RKO (cell line): ENCODE measurements around the gene DOK6.

Experiments used
- DNase-seq: peaks from one replicate; pipeline ENCODE4 v3.0.0-alpha.2; 2016; ENCODE audit warnings: low spot score

The DOK6 gene

DNA sequence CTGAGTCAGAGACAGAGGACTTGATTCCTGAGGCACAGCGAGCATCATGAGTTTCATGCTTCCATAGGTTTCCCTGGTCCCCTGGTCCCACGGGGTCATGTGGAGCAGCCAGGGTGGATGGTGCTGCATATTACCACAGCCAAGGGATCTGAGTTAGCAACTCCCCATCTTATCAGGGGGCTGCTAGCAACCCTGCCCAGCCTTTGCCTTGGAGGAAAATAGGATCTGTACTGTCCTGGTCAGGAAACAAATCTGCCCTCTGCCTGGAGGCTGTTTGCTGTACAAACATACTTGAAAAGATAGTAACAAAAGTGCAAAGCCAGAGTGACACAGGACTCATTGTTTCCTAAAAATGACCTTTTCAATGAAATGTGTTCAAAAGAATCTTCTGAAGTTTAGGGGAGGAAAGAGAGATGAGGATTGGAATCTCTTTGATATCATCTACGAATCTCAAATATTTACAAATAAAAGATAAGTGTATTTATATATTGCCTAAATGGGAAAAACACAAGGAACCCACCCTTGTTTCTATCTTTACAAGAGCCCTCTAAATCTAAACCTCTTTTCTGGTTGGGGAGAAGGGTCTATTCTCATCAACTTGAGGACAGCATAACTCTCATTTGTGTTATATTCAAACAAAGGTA lies 352.2 kb downstream of the DOK6 start:
- no peak for DNase-seq

DNA sequence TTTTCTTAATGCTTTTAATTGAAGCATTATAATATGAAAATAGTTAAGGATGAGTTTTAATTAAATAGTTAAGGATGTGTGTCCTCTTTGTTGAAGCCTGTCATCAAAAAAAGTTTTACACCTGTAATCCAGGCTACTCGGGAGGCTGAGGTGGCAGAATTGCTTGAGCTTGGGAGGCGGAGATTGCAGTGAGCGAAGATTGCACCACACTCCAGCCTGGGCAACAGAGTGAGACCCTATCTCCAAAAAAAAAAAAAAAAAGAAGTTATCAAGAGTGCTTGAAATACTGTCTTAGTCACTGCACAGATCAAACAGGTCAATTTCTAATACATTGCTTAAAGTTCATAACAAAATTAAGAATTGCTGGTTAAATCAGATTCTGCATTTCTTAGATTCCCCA lies 353.4 kb downstream of the DOK6 start:
- DNase-seq, result no peak

GRCh38 chr18:69755041-69755440 lies 354.4 kb downstream of the DOK6 start:
- no peak for DNase-seq

DNA sequence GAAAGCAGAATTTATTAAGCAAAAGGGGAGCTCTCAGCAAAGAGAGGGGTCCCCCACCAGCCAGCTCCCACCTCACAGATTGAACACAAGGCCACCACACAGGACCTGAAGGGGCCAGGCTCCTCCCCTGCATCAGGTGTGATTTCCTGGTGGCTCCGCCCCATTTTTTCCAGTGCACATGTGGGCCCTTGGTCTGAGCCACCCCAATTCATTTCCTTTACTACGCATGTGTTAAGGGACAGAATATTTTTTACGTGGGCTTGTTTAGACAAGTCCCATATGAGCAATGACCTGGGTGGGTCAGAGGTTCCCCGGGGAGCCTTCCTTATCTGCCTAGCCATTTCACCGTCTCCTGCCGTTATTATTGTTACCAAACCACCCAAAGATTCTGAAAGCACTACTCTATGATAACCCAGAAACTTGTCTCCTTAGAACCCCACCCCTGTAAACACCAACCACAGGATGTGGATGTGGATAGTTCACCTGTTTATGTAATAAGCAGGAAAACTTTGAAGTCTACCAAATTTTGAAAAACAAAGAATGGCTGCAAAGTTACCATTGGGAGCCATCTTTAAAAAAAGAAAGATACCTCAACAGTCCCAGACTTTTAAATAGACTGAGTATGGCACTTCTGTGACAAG lies 355.3 kb downstream of the DOK6 start:
- DNase-seq, result no peak

GRCh38 chr18:69757733-69758132 lies 357.0 kb downstream of the DOK6 start:
- no peak for DNase-seq

GRCh38 chr18:69758458-69758857 lies 357.8 kb downstream of the DOK6 start:
- no peak for DNase-seq

DNA sequence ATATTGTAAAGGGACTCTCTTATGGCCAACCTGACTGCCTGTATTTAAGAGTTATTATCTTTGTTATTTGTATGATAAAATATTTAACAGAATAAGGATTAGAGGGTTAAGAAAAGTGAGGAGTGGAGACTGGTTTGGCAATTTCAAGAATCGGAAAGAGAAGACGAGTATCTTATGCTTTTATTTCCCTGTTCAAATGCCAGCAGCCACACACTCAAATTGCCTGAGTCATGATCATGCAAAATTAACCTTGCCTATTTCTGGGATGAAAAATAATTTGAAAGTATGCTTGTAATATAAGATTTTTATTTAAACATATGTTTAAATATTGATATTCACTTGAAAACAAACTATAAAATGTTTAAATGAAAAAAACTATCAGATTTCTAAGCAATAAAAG lies 358.4 kb downstream of the DOK6 start:
- DNase-seq, result no peak

- DNase-seq, result no peak
These were observed 362.3 kb downstream of the DOK6 start for GRCh38 chr18:69763002-69763401.

- no peak for DNase-seq
These were observed 363.1 kb downstream of the DOK6 start for GRCh38 chr18:69763821-69764220.

GRCh38 chr18:69770238-69770637 lies 369.6 kb downstream of the DOK6 start:
- no peak for DNase-seq

- no peak for DNase-seq
These were observed 374.1 kb downstream of the DOK6 start for GRCh38 chr18:69774831-69775230.

- DNase-seq, result no peak
These were observed 376.6 kb downstream of the DOK6 start for GRCh38 chr18:69777248-69777647.

GRCh38 chr18:69778680-69779079 lies 378.0 kb downstream of the DOK6 start:
- no peak for DNase-seq

DNA sequence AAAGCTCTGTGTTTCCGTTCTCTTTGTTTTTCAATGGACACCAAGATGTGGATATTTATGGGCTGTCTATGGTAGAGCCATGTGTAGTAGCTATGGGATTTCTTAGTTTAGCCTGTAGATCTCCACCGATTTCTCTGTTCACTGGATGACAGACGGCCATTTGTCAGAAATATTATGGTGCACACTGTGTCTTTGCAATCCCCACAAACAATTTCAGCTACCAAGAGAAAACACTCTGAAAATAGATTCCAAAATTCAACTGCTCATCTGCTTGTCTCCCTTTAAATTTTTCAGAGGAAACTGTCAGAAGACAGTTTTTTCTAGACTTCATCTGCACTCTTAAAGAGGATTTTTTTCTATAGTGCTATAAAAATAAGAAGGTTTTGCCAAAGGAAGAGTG lies 380.2 kb downstream of the DOK6 start:
- no peak for DNase-seq

GRCh38 chr18:69784815-69785214 lies 384.1 kb downstream of the DOK6 start:
- no peak for DNase-seq

DNA sequence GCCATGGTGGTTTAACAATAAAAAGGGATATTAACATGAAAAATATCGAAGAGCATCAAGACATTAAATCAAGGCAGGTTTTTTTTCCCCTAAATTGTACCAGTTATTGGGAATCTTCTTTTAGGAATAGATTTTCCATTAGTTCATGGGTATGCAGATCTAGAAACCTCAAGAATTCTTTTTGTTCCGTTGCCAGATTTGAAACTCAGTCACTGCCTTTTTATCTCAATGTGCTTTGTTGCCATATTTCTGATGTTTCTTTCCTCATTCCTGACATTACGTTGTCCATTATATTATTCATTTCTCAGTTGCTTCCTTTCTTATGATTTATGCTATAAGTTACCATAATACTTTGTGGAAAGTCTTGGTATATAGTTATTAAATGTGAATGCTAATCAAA lies 384.8 kb downstream of the DOK6 start:
- DNase-seq, result no peak

DNA sequence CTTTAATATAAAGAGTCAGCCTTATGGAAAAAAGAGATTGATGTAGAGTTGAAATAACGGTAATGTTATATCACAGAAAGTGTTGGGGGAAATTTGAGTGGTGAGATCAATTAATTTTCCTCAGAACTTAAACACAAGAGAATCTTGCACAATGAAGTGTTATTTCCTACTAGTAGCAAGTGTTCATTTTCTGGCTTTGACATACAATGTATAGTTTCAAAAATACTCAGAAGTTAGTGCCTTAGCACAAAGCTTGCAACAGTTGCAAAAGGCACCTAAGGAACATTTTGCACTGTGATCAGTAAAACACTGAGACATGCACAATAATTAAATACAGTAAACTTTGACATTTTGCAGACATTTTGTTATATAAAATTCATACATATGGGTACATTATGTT lies 385.7 kb downstream of the DOK6 start:
- DNase-seq, result no peak

- peak; percentile 38 for DNase-seq
These were observed 387.3 kb downstream of the DOK6 start for GRCh38 chr18:69787825-69788547.

GRCh38 chr18:69789794-69790193 lies 389.1 kb downstream of the DOK6 start:
- no peak for DNase-seq

GRCh38 chr18:69790649-69791048 lies 390.0 kb downstream of the DOK6 start:
- no peak for DNase-seq

DNA sequence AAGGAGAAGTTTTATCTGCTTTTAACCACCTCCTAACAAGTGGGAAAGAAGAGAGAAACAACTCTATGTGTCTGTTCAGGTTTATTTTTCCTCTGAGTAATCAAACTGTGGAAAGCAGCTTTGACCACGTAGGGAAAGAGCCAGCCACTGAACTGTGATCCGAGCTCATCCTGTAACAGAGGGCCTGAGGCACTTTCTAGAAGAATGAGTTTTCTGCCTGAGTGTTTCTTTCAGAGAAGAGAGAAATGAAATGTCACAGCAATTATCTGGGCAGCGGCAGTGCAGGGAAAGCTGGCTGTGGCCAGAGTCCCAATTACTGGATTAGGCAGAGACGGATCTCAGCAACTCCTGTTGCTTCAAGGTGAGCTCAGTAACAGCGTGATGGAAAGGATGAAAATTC lies 395.1 kb downstream of the DOK6 start:
- no peak for DNase-seq

- DNase-seq, result no peak
These were observed 404.3 kb downstream of the DOK6 start for GRCh38 chr18:69804776-69805501.

- DNase-seq, result no peak
These were observed 407.7 kb downstream of the DOK6 start for GRCh38 chr18:69808399-69808798.
